Spleen (tissue), 11 donors: Measurements from ENCODE around the gene FUOM. TPM values are rescaled to one million over a fixed set of nuclear protein-coding genes. Genes with fewer than 3 reads are reported as not detected.

Experiments used
- DNase-seq: peaks from one replicate; pipeline ENCODE4 v3.0.0-alpha.2; 2020
- H3K27ac ChIP-seq, 8 donors: fragments of 200-600 bp; sonication (generic) in 7 of 8; 1 replicate in 4 of 8; 2 replicates in 4 of 8; pipeline versions ENCODE4 v1.5.0 to v1.8.0; 2016 to 2021; ENCODE audit warnings: inconsistent platforms in 4 of 8, mild to moderate bottlenecking in 4 of 8, moderate library complexity in 1 of 8
- H3K27me3 ChIP-seq, 7 donors: fragments of 200-600 bp; sonication (generic) in 6 of 7; replicated peaks in 1 of 7; 1 replicate in 4 of 7; 2 replicates in 3 of 7; pipeline versions ENCODE4 v1.5.0 to v1.8.0; 2016 to 2021; ENCODE audit warnings: inconsistent platforms in 3 of 7, mild to moderate bottlenecking in 1 of 7
- H3K36me3 ChIP-seq, 6 donors: fragments of 200-600 bp; sonication (generic) in 5 of 6; 1 replicate in 4 of 6; 2 replicates in 2 of 6; pipeline versions ENCODE4 v1.5.0 to v1.8.0; 2016 to 2021; ENCODE audit warnings: inconsistent platforms in 2 of 6
- H3K4me1 ChIP-seq, 6 donors: fragments of 200-600 bp; sonication (generic) in 5 of 6; 1 replicate in 3 of 6; 2 replicates in 3 of 6; pipeline versions ENCODE4 v1.5.0 to v1.8.0; 2016 to 2021; ENCODE audit warnings: inconsistent platforms in 3 of 6
- H3K4me3 ChIP-seq, 8 donors: fragments of 200-600 bp; sonication (generic) in 7 of 8; 1 replicate in 4 of 8; 2 replicates in 4 of 8; pipeline versions ENCODE4 v1.5.0 to v1.8.0; 2016 to 2021; ENCODE audit warnings: inconsistent platforms in 4 of 8, mild to moderate bottlenecking in 4 of 8, moderate library complexity in 2 of 8
- H3K9me3 ChIP-seq, 8 donors: fragments of 200-600 bp; sonication (generic) in 7 of 8; 1 replicate in 4 of 8; 2 replicates in 4 of 8; pipeline versions ENCODE4 v1.5.0 to v1.8.0; 2016 to 2021; ENCODE audit warnings: inconsistent platforms in 4 of 8
- CTCF ChIP-seq, 11 experiments: fragments of 200-600 bp in 7 of 11; fragments of 450-650 bp in 4 of 11; sonication (generic) in 4 of 11; IDR thresholded peaks in 8 of 11; conservative IDR thresholded peaks in 3 of 11; 1 replicate in 7 of 11; 2 replicates in 4 of 11; pipeline versions ENCODE4 v1.4.0 to v1.8.0; 2016 to 2021; ENCODE audit warnings: antibody characterized with exemption in 11 of 11, inconsistent platforms in 4 of 11, mild to moderate bottlenecking in 1 of 11
- POLR2A ChIP-seq, 3 donors: fragments of 450-650 bp; IDR thresholded peaks; one replicate each; pipeline ENCODE4 v1.5.1; 2017; ENCODE audit warnings: antibody characterized with exemption in 3 of 3, mild to moderate bottlenecking in 1 of 3
- POLR2AphosphoS5 ChIP-seq, 3 donors: sonication (generic); formaldehyde crosslinking; IDR thresholded peaks; one replicate each; pipeline ENCODE4 v1.5.1; 2017; ENCODE audit warnings: antibody characterized with exemption in 3 of 3
- WGBS, 5 donors: extraction: QIAGEN DNeasy Blood & Tissue Kit in 3 of 5; methylation state at CpG; one replicate each; pipeline versions ENCODE4 v1.1.5 to v1.1.7; 2013 to 2018; 5-methylcytosine and 5-hydroxymethylcytosine counted together
- intact Hi-C: fragments of 100-400 bp; cut with DNase I; formaldehyde crosslinking; loops from one replicate; pipeline ENCODE4 v1.15.0; 2023; ENCODE audit warnings: low total_unique reads
- polyA plus RNA-seq, 3 donors: library from polyadenylated mRNA; stranded (reverse); fragments of 200-250 nt; gene quantifications; one replicate each; pipeline ENCODE4 v1.2.1, GENCODE V29; 2013
- total RNA-seq, 7 donors: library from RNA; depleted of rRNA in 3 of 7; stranded (reverse); fragments of >200 nt in 3 of 7; fragmentation: NEBNext Ultra II Directional in 4 of 7; extraction: Animal tissue kit (Norgen Biotek cat#: 25700) in 4 of 7; gene quantifications; one replicate each; pipeline versions ENCODE4 v1.1.0 to v1.2.1, GENCODE V29; 2016 to 2021
- donor health status: healthy with polysubstance abuse.
- donor health status: DM: no; HTN: no; CAD: no; lungs with moderate emphysema.
- donor health status: DM: no; HTN: no; CAD: no.
- donor health status: Bipolar disorder and iron deficiency.
- donor health status: healthy.
- donor health status: DM: no; HTN: no; CAD: no.
- donor health status: DM: yes; HTN: yes; CAD: no.

Gene FUOM
- total and polyA plus RNA-seq, 10 donors = 25.3 to 79.6 (median 34.6) TPM

- Histone ChIP-seq H3K36me3 (peaks cover 0 to 24% (median 2%) of the 10 kb centered on the region in 6 donors), H3K4me3 (peak within 1 kb of the TSS; percentile 78 to 95 (median 92)), H3K27ac (peak within 1 kb of the TSS; percentile 65 to 91 (median 85)), H3K4me1 (peaks cover 20 to 53% (median 41%) of the 10 kb centered on the region in 6 donors), H3K9me3 (no peaks in the 10 kb centered on the region), H3K27me3 (peaks cover 0 to 13% (median 0%) of the 10 kb centered on the region in 7 donors)
- intact Hi-C loops = no loop called here
- TF ChIP-seq POLR2A (IDR thresholded peaks at IDR 0.05) (no peak), POLR2AphosphoS5 (IDR thresholded peaks at IDR 0.05) (peak; percentile 50 to 74 (median 58)), CTCF (IDR thresholded peaks at IDR 0.05 in 8 of 11, conservative IDR thresholded peaks at IDR 0.05 in 3 of 11) (no peak)
- peak; percentile 94 for DNase-seq
- WGBS, 5 donors = 0 to 6% (median 3%) methylated on average over 6 to 67 of the region's 78 CpGs
These were observed 21.5 kb upstream of the FUOM start, which contains the start of gene PAOX for GRCh38 chr10:133379152-133379800. TSS of gene PAOX (plus strand) at chr10:133379262. CDS start at chr10:133379317, 55 bp downstream.

- Histone ChIP-seq H3K9me3 (no peaks in the 10 kb centered on the region), H3K36me3 (peaks cover 0 to 16% (median 0%) of the 10 kb centered on the region in 6 donors), H3K27ac (peak overlapping the region; percentile 54 to 91 (median 84)), H3K4me3 (peak overlapping the region; percentile 78 to 95 (median 92)), H3K27me3 (peaks cover 0 to 13% (median 0%) of the 10 kb centered on the region in 7 donors), H3K4me1 (peaks cover 20 to 60% (median 48%) of the 10 kb centered on the region in 6 donors)
- TF ChIP-seq CTCF (IDR thresholded peaks at IDR 0.05 in 8 of 11, conservative IDR thresholded peaks at IDR 0.05 in 3 of 11) (no peak), POLR2AphosphoS5 (IDR thresholded peaks at IDR 0.05) (peak; percentile 49 to 85 (median 77)), POLR2A (IDR thresholded peaks at IDR 0.05) (peak in 1 of 3 donors; percentile 15)
- WGBS, 5 donors = 0 to 1% (median 0%) methylated on average over 40 to 83 of the region's 90 CpGs
- DNase-seq = peak; percentile 96
- intact Hi-C loops = no loop called here
These were observed 20.7 kb upstream of the FUOM start for GRCh38 chr10:133378251-133379096.

- DNase-seq = peak; percentile 88
- TF ChIP-seq POLR2AphosphoS5 (IDR thresholded peaks at IDR 0.05) (no peak), POLR2A (IDR thresholded peaks at IDR 0.05) (no peak), CTCF (IDR thresholded peaks at IDR 0.05 in 8 of 11, conservative IDR thresholded peaks at IDR 0.05 in 3 of 11) (no peak)
- no peaks in the 10 kb centered on the region for H3K9me3 ChIP-seq
- WGBS, 5 donors = 29 to 73% (median 38%) methylated on average over 6 to 20 of the region's 20 CpGs
- peak overlapping the region; percentile 54 to 91 (median 84) for H3K27ac ChIP-seq
- peaks cover 20 to 60% (median 48%) of the 10 kb centered on the region in 6 donors for H3K4me1 ChIP-seq
- H3K27me3 ChIP-seq = peaks cover 0 to 13% (median 0%) of the 10 kb centered on the region in 7 donors
- intact Hi-C loops = no loop called here
- peak overlapping the region in 7 of 8 donors; percentile 78 to 95 (median 92) for H3K4me3 ChIP-seq
- H3K36me3 ChIP-seq = peaks cover 0 to 15% (median 0%) of the 10 kb centered on the region in 6 donors
These were observed 20.0 kb upstream of the FUOM start for GRCh38 chr10:133377818-133378250.
